ENCODE measurements around the gene SLU7. TPM values are rescaled to one million over a fixed set of nuclear protein-coding genes. Genes with fewer than 3 reads are reported as not detected.
"Not testable (repeated sequence)": the region's sequence is repeated elsewhere in the genome, so short reads cannot be mapped to it uniquely, and the experiment has no call there.

SLU7 gene
- total RNA-seq, 4 donors from 2014 or later, result 43.5 to 82.0 (median 69.5) TPM

- H3K4me3 ChIP-seq, result peak overlapping the region; percentile 45 to 60 (median 48)
Measured at GRCh38 chr5:160439205-160439600, 20.3 kb upstream of the SLU7 start.

GRCh38 chr5:160438316-160439204 is 19.7 kb upstream of the SLU7 start:
- Histone ChIP-seq H3K27me3 (peaks cover 0 to 22% (median 0%) of the 10 kb centered on the region in 4 donors), H3K9me3 (no peaks in the 10 kb centered on the region), H3K27ac (replicated peaks in 1 of 4) (peak overlapping the region in 1 of 4 donors; percentile 42), H3K36me3 (no peaks in the 10 kb centered on the region), H3K4me3 (peak overlapping the region; percentile 45 to 60 (median 48)), H3K4me1 (peaks cover 7 to 12% (median 9%) of the 10 kb centered on the region in 4 donors)
- TF ChIP-seq CTCF (IDR thresholded peaks at IDR 0.05) (peak; percentile 50 to 69 (median 54)), EP300 (IDR thresholded peaks at IDR 0.05) (no peak), POLR2AphosphoS5 (IDR thresholded peaks at IDR 0.05) (no peak), POLR2A (IDR thresholded peaks at IDR 0.05; ENCODE audit: low read depth) (no peak)
- no peak for DNase-seq (ENCODE audit: extremely low spot score)
- intact Hi-C loops (cut with DNase I), result no loop called here
- 2% methylated on average over 16 of the region's 18 CpGs for whole genome bisulfite sequencing

More at GRCh38 chr5:160439205-160439600, 20.3 kb upstream of the SLU7 start:
- peak overlapping the region in 1 of 4 donors; percentile 42 for H3K27ac ChIP-seq (replicated peaks in 1 of 4)
- peaks cover 7 to 12% (median 9%) of the 10 kb centered on the region in 4 donors for H3K4me1 ChIP-seq
- peak in 1 of 2 donors; percentile 34 for TF ChIP-seq POLR2AphosphoS5 (IDR thresholded peaks at IDR 0.05)
- TF ChIP-seq CTCF (IDR thresholded peaks at IDR 0.05), result peak; percentile 83 to 91 (median 90)
- TF ChIP-seq EP300 (IDR thresholded peaks at IDR 0.05), result no peak
- no peak for TF ChIP-seq POLR2A (IDR thresholded peaks at IDR 0.05; ENCODE audit: low read depth)
- H3K36me3 ChIP-seq, result no peaks in the 10 kb centered on the region
- intact Hi-C loops (cut with DNase I), result no loop called here
- DNase-seq (ENCODE audit: extremely low spot score), result peak; percentile 97
- no peaks in the 10 kb centered on the region for H3K9me3 ChIP-seq
- WGBS, result 0% methylated on average over 8 of the region's 11 CpGs
- peaks cover 0 to 22% (median 0%) of the 10 kb centered on the region in 4 donors for H3K27me3 ChIP-seq

- intact Hi-C loops (cut with DNase I), result no loop called here
- H3K27ac ChIP-seq (replicated peaks in 1 of 4), result no peak overlapping the region
- H3K4me3 ChIP-seq, result no peak overlapping the region
- H3K4me1 ChIP-seq, result peaks cover 7 to 12% (median 9%) of the 10 kb centered on the region in 4 donors
- H3K9me3 ChIP-seq, result no peaks in the 10 kb centered on the region
- H3K36me3 ChIP-seq, result no peaks in the 10 kb centered on the region
- DNase-seq (ENCODE audit: extremely low spot score), result no peak
- H3K27me3 ChIP-seq, result peaks cover 0 to 20% (median 0%) of the 10 kb centered on the region in 4 donors
- TF ChIP-seq EP300 (IDR thresholded peaks at IDR 0.05) (no peak), POLR2A (IDR thresholded peaks at IDR 0.05; ENCODE audit: low read depth) (no peak), CTCF (IDR thresholded peaks at IDR 0.05) (no peak), POLR2AphosphoS5 (IDR thresholded peaks at IDR 0.05) (no peak)
Measured at GRCh38 chr5:160437271-160437670, 18.4 kb upstream of the SLU7 start.

- H3K4me3 ChIP-seq; DNase-seq (ENCODE audit: extremely low spot score); intact Hi-C loops (cut with DNase I); H3K27ac ChIP-seq (replicated peaks in 1 of 4); H3K9me3 ChIP-seq; H3K36me3 ChIP-seq: not testable (repeated sequence)
- 62% methylated on average over 6 of the region's 6 CpGs for WGBS
- peaks cover 0 to 18% (median 0%) of the 10 kb centered on the region in 4 donors for H3K27me3 ChIP-seq
- H3K4me1 ChIP-seq, result peaks cover 7 to 12% (median 9%) of the 10 kb centered on the region in 4 donors
Measured at GRCh38 chr5:160436661-160437060, 17.8 kb upstream of the SLU7 start.

- Histone ChIP-seq H3K36me3 (no peaks in the 10 kb centered on the region), H3K27me3 (peaks cover 0 to 18% (median 0%) of the 10 kb centered on the region in 4 donors), H3K4me3 (no peak overlapping the region), H3K4me1 (peaks cover 7 to 12% (median 9%) of the 10 kb centered on the region in 4 donors), H3K9me3 (no peaks in the 10 kb centered on the region), H3K27ac (replicated peaks in 1 of 4) (no peak overlapping the region)
- intact Hi-C loops (cut with DNase I), result no loop called here
- DNase-seq (ENCODE audit: extremely low spot score), result no peak
- no peak for TF ChIP-seq POLR2A (IDR thresholded peaks at IDR 0.05; ENCODE audit: low read depth)
- 93% methylated on average over 4 of the region's 4 CpGs for WGBS
Measured at GRCh38 chr5:160436017-160436416, 17.1 kb upstream of the SLU7 start.
